Large intestine (tissue), 3 donors: ENCODE data around the gene LRRN3. TPM values are rescaled to one million over a fixed set of nuclear protein-coding genes. Genes with fewer than 3 reads are reported as not detected.
A peak's percentile ranks its signal among the peaks of the same experiment; 100 is the strongest.

Experiments
- DNase-seq, 2 donors: peaks; one replicate each; pipeline versions ENCODE4 v3.0.0 to v3.0.0-alpha.2; 2013
- H3K27ac ChIP-seq: one replicate; pipeline ENCODE4 v1.5.1; 2013; ENCODE audit warnings: low read length
- H3K27me3 ChIP-seq: 2 replicates; pipeline ENCODE4 v1.6.1; 2013; ENCODE audit warnings: low read length; ENCODE audit not compliant: control insufficient read depth, insufficient read depth
- H3K36me3 ChIP-seq: 2 replicates; pipeline ENCODE4 v1.6.1; 2013; ENCODE audit warnings: low read length; ENCODE audit not compliant: control insufficient read depth, insufficient read depth
- H3K4me1 ChIP-seq: one replicate; pipeline ENCODE4 v1.6.1; 2013; ENCODE audit warnings: low read length; ENCODE audit not compliant: control insufficient read depth, insufficient read depth
- H3K4me3 ChIP-seq: one replicate; pipeline ENCODE4 v1.5.1; 2013; ENCODE audit warnings: low read length
- H3K9me3 ChIP-seq: one replicate; pipeline ENCODE4 v1.6.1; 2013; ENCODE audit warnings: mild to moderate bottlenecking, low read depth, low read length, moderate library complexity; ENCODE audit not compliant: control insufficient read depth
- WGBS: methylation state at CpG from one replicate; pipeline ENCODE4 v1.1.5; 2013; ENCODE audit warnings: low lambda C conversion rate; ENCODE audit not compliant: insufficient coverage; 5-methylcytosine and 5-hydroxymethylcytosine counted together
- polyA plus RNA-seq: library from polyadenylated mRNA; unstranded; fragments of 120-200 nt; gene quantifications from one replicate; pipeline ENCODE4 v1.2.1, GENCODE V29; 2013

LRRN3 gene
- polyA plus RNA-seq, 1 donor, result 7.1 TPM

- 100% methylated on average over 1 of the region's 3 CpGs for WGBS
- H3K4me1 ChIP-seq, result no peaks in the 10 kb centered on the region
Measured at GRCh38 chr7:111091593-111092358, 849 bp downstream of the LRRN3 start.

GRCh38 chr7:111092406-111093236 is 1.7 kb downstream of the LRRN3 start:
- WGBS, result 100% methylated on average over 1 of the region's 2 CpGs
- no peaks in the 10 kb centered on the region for H3K27me3 ChIP-seq

More at GRCh38 chr7:111091593-111092358, 849 bp downstream of the LRRN3 start:
- Histone ChIP-seq H3K4me3 (peak overlapping the region; percentile 27), H3K36me3 (no peaks in the 10 kb centered on the region), H3K9me3 (no peaks in the 10 kb centered on the region), H3K27me3 (no peaks in the 10 kb centered on the region), H3K27ac (no peak overlapping the region)
- DNase-seq, result no peak

GRCh38 chr7:111093496-111093895 is 2.6 kb downstream of the LRRN3 start:
- H3K9me3 ChIP-seq, result no peaks in the 10 kb centered on the region
- no peaks in the 10 kb centered on the region for H3K4me1 ChIP-seq
- no peak overlapping the region for H3K27ac ChIP-seq
- H3K4me3 ChIP-seq, result no peak overlapping the region
- H3K27me3 ChIP-seq, result no peaks in the 10 kb centered on the region
- H3K36me3 ChIP-seq, result no peaks in the 10 kb centered on the region
- no peak for DNase-seq
- WGBS, result no CpG with 5 or more reads among the region's 4 CpGs

More at GRCh38 chr7:111092406-111093236, 1.7 kb downstream of the LRRN3 start:
- no peaks in the 10 kb centered on the region for H3K36me3 ChIP-seq
- H3K4me1 ChIP-seq, result no peaks in the 10 kb centered on the region
- no peak overlapping the region for H3K27ac ChIP-seq
- H3K4me3 ChIP-seq, result peak overlapping the region; percentile 27
- no peaks in the 10 kb centered on the region for H3K9me3 ChIP-seq
- DNase-seq, result peak in 1 of 2 donors; percentile 43

- no peak overlapping the region for H3K27ac ChIP-seq
- no peaks in the 10 kb centered on the region for H3K9me3 ChIP-seq
- H3K27me3 ChIP-seq, result no peaks in the 10 kb centered on the region
- WGBS, result no CpG with 5 or more reads among the region's 1 CpG
- no peaks in the 10 kb centered on the region for H3K36me3 ChIP-seq
- no peaks in the 10 kb centered on the region for H3K4me1 ChIP-seq
- DNase-seq, result no peak
- no peak overlapping the region for H3K4me3 ChIP-seq
Measured at GRCh38 chr7:111094419-111094818, 3.5 kb downstream of the LRRN3 start.

GRCh38 chr7:111096997-111097396 is 6.1 kb downstream of the LRRN3 start:
- H3K27ac ChIP-seq, result no peak overlapping the region
- H3K27me3 ChIP-seq, result no peaks in the 10 kb centered on the region
- H3K4me1 ChIP-seq, result no peaks in the 10 kb centered on the region
- H3K4me3 ChIP-seq, result no peak overlapping the region
- H3K9me3 ChIP-seq, result no peaks in the 10 kb centered on the region
- no peaks in the 10 kb centered on the region for H3K36me3 ChIP-seq
- WGBS, result no CpG with 5 or more reads among the region's 3 CpGs
- DNase-seq, result no peak

GRCh38 chr7:111098011-111098925 is 7.3 kb downstream of the LRRN3 start:
- H3K27me3 ChIP-seq, result no peaks in the 10 kb centered on the region
- peak in 1 of 2 donors; percentile 41 for DNase-seq
- H3K36me3 ChIP-seq, result no peaks in the 10 kb centered on the region
- no peaks in the 10 kb centered on the region for H3K9me3 ChIP-seq
- WGBS, result 42% methylated on average over 6 of the region's 10 CpGs
- no peak overlapping the region for H3K27ac ChIP-seq
- no peak overlapping the region for H3K4me3 ChIP-seq
- no peaks in the 10 kb centered on the region for H3K4me1 ChIP-seq

- no peak for DNase-seq
- Histone ChIP-seq H3K4me1 (no peaks in the 10 kb centered on the region), H3K27me3 (no peaks in the 10 kb centered on the region), H3K27ac (no peak overlapping the region), H3K9me3 (no peaks in the 10 kb centered on the region), H3K36me3 (no peaks in the 10 kb centered on the region), H3K4me3 (no peak overlapping the region)
- 30% methylated on average over 1 of the region's 1 CpG for WGBS
Measured at GRCh38 chr7:111098926-111099250, 8.0 kb downstream of the LRRN3 start.

GRCh38 chr7:111101856-111102646 is 11.1 kb downstream of the LRRN3 start:
- no peaks in the 10 kb centered on the region for H3K27me3 ChIP-seq
- no peak overlapping the region for H3K27ac ChIP-seq
- H3K9me3 ChIP-seq, result no peaks in the 10 kb centered on the region
- H3K4me3 ChIP-seq, result no peak overlapping the region
- no peak for DNase-seq
- 100% methylated on average over 1 of the region's 1 CpG for WGBS
- H3K36me3 ChIP-seq, result no peaks in the 10 kb centered on the region
- H3K4me1 ChIP-seq, result no peaks in the 10 kb centered on the region

- WGBS, result 76% methylated on average over 3 of the region's 4 CpGs
- Histone ChIP-seq H3K36me3 (no peaks in the 10 kb centered on the region), H3K4me3 (no peak overlapping the region), H3K27ac (no peak overlapping the region), H3K9me3 (no peaks in the 10 kb centered on the region), H3K27me3 (no peaks in the 10 kb centered on the region), H3K4me1 (no peaks in the 10 kb centered on the region)
- DNase-seq, result no peak
Measured at GRCh38 chr7:111103136-111103535, 12.2 kb downstream of the LRRN3 start.
